ENCODE results near the gene COMTD1. TPM values are rescaled to one million over a fixed set of nuclear protein-coding genes. Genes with fewer than 3 reads are reported as not detected.

The COMTD1 gene
- total RNA-seq, 4 donors from 2014 or later: 32.4 to 69.8 (median 46.7) TPM

DNA sequence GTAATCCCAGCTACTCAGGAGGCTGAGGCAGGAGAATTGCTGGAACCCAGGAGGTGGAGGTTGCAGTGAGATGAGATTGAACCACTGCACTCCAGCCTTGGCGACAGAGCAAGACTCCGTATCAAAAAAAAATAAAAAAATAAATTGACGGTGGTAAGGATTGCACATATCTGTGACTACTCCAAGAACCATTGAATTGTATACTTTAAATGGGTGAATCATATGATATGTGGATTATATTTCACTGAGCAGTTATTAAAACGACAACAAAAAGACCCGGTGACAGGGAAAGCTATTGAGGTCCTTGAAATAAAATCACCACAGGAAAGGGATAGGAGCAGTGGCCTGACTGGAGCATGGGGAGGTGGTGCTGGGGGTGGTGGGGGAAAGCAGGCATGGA lies 31.2 kb upstream of the COMTD1 start:
- H3K4me3 ChIP-seq: no peak overlapping the region
- DNase-seq (ENCODE audit: low spot score in 2 of 2): no peak
- no peaks in the 10 kb centered on the region for H3K36me3 ChIP-seq
- no peaks in the 10 kb centered on the region for H3K27me3 ChIP-seq
- no peak for TF ChIP-seq POLR2A (IDR thresholded peaks at IDR 0.05)
- TF ChIP-seq, protein P1, sequence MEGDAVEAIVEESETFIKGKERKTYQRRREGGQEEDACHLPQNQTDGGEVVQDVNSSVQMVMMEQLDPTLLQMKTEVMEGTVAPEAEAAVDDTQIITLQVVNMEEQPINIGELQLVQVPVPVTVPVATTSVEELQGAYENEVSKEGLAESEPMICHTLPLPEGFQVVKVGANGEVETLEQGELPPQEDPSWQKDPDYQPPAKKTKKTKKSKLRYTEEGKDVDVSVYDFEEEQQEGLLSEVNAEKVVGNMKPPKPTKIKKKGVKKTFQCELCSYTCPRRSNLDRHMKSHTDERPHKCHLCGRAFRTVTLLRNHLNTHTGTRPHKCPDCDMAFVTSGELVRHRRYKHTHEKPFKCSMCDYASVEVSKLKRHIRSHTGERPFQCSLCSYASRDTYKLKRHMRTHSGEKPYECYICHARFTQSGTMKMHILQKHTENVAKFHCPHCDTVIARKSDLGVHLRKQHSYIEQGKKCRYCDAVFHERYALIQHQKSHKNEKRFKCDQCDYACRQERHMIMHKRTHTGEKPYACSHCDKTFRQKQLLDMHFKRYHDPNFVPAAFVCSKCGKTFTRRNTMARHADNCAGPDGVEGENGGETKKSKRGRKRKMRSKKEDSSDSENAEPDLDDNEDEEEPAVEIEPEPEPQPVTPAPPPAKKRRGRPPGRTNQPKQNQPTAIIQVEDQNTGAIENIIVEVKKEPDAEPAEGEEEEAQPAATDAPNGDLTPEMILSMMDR (IDR thresholded peaks at IDR 0.05): no peak
- H3K9me3 ChIP-seq: no peaks in the 10 kb centered on the region
- 88% methylated on average over 5 of the region's 5 CpGs for WGBS
- H3K27ac ChIP-seq: no peak overlapping the region
- H3K4me1 ChIP-seq: peaks cover 10% of the 10 kb centered on the region

DNA sequence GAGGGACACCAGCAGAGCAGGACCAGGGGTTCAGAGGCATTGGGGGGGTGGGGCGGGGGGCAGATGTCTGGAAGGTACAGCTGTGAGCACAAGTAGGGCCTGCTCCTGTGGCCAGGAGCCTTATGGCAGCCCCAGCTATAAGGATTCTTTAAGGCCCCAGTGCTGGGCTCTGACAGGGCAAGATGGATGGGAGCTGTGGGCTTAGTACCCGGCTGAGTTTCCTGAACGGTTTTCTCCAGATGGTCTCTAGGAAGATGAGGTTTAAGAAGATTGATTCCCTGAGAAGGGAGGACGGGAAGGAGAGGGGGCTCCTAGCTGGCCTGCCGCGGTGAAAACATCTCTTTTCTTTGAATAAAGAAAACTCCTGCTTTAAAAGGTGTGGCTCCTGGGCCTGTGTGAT lies 30.1 kb upstream of the COMTD1 start:
- Histone ChIP-seq H3K4me1 (peaks cover 10% of the 10 kb centered on the region), H3K36me3 (no peaks in the 10 kb centered on the region), H3K27ac (no peak overlapping the region), H3K4me3 (no peak overlapping the region), H3K9me3 (no peaks in the 10 kb centered on the region), H3K27me3 (no peaks in the 10 kb centered on the region)
- DNase-seq (ENCODE audit: low spot score in 2 of 2): no peak
- TF ChIP-seq POLR2AphosphoS5 (IDR thresholded peaks at IDR 0.05): no peak
- TF ChIP-seq, protein P1 (IDR thresholded peaks at IDR 0.05): no peak
- no peak for TF ChIP-seq POLR2A (IDR thresholded peaks at IDR 0.05)
- no peak for TF ChIP-seq EP300 (IDR thresholded peaks at IDR 0.05)
- 81% methylated on average over 5 of the region's 6 CpGs for WGBS

DNA sequence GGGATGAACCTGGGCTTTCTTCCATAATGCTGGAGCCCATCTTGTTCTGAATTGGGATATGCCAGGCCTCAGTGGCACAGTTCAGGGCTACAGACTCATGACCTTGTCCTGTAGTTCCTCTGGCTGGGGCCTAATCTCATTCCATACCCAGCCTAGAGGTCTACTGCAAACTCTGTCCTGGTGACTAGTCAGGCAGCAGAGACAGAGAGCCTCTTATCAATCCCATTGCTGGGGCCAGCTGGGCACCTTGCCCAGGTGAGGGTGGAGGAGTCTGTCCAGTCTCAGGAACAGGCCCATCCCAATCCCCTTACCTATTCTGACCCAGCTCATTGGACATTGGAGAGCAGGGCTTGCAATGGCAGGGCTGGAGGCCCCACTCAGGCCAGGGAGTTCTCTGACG lies 28.0 kb upstream of the COMTD1 start:
- H3K36me3 ChIP-seq: no peaks in the 10 kb centered on the region
- no peak overlapping the region for H3K4me3 ChIP-seq
- DNase-seq (ENCODE audit: low spot score in 2 of 2): no peak
- no peak for TF ChIP-seq POLR2A (IDR thresholded peaks at IDR 0.05)
- TF ChIP-seq EP300 (IDR thresholded peaks at IDR 0.05): no peak
- no peak for TF ChIP-seq POLR2AphosphoS5 (IDR thresholded peaks at IDR 0.05)
- TF ChIP-seq, protein P1 (IDR thresholded peaks at IDR 0.05): no peak
- H3K27ac ChIP-seq: no peak overlapping the region
- no peaks in the 10 kb centered on the region for H3K27me3 ChIP-seq
- H3K4me1 ChIP-seq: peaks cover 10% of the 10 kb centered on the region
- no peaks in the 10 kb centered on the region for H3K9me3 ChIP-seq
- 90% methylated on average over 1 of the region's 1 CpG for WGBS

DNA sequence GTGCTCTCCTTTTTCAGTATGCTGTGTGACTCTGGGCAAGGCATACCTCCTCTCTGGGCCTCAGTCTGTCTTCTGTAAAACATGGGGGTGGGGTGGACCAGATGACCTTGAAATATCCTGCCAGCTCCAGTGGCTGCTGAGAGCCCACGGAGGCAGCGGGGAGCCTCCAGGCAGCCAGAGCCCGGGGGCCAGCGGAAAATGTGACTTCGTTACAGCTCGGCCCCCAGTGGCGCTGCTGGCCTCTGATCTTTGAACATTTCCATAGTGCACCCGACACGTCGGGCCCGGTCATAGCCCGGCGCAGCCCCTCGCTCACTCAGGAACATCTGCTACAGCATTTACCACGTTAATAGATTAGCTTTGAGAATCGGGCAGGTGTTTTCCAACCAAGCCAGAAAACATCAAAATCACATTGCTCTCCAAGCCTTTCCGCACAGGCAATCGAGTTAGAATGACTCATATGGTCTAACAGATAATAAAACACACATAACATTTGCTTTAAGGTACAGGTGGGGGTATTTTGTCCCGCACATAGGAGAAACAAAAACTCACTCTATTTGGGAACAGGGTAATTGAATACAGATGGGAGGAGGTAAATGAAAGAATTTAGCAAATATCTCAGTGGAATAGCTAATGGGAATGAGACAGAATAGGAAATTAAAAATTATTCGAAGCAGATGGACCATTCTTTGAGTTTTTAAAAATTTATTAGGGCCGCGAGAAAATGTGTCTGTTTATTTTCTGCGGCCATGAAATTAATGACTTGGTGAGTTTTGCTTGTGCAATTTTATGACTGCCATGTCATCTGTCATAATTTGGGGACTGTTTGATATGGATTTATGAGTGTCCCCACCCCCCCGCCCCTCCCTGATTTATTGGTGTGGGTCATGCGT lies 26.3 kb upstream of the COMTD1 start:
- WGBS: 57% methylated on average over 25 of the region's 25 CpGs
- TF ChIP-seq POLR2AphosphoS5 (IDR thresholded peaks at IDR 0.05) (no peak), EP300 (IDR thresholded peaks at IDR 0.05) (no peak), POLR2A (IDR thresholded peaks at IDR 0.05) (no peak)
- TF ChIP-seq, protein P1 (IDR thresholded peaks at IDR 0.05): no peak
- Histone ChIP-seq H3K27ac (no peak overlapping the region), H3K4me3 (no peak overlapping the region), H3K9me3 (no peaks in the 10 kb centered on the region), H3K36me3 (no peaks in the 10 kb centered on the region), H3K27me3 (no peaks in the 10 kb centered on the region), H3K4me1 (peaks cover 10% of the 10 kb centered on the region)
- no peak for DNase-seq (ENCODE audit: low spot score in 2 of 2)

DNA sequence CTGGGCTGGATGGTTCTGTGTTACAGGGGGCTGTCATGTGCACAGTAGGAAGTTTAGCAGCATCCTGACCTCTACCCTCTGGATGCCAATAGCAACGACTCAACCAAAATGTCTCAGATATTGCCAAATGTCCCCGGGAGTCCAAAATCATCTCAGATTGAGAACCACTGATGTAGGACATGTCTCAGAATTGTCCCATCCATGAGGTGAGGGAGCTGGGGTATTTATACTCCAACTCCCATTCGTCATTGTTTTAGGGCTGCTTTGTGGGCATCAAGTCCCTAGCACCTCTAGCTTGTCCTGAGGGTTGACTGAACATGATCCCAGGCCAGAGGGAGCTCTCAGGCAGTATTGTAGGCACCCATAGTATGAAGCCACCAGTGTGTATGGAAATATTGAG lies 25.2 kb upstream of the COMTD1 start:
- no peak overlapping the region for H3K27ac ChIP-seq

More for the DNA sequence above, 25.2 kb upstream of the COMTD1 start:
- WGBS: 100% methylated on average over 1 of the region's 3 CpGs
- DNase-seq (ENCODE audit: low spot score in 2 of 2): no peak
- H3K9me3 ChIP-seq: no peaks in the 10 kb centered on the region
- H3K36me3 ChIP-seq: no peaks in the 10 kb centered on the region
- peaks cover 10% of the 10 kb centered on the region for H3K4me1 ChIP-seq
- no peak overlapping the region for H3K4me3 ChIP-seq
- H3K27me3 ChIP-seq: no peaks in the 10 kb centered on the region
- no peak for TF ChIP-seq POLR2AphosphoS5 (IDR thresholded peaks at IDR 0.05)
- TF ChIP-seq, protein P1 (IDR thresholded peaks at IDR 0.05): no peak
- TF ChIP-seq EP300 (IDR thresholded peaks at IDR 0.05): no peak
- TF ChIP-seq POLR2A (IDR thresholded peaks at IDR 0.05): no peak
